Adrenal gland (tissue), 5 donors: ENCODE results near the gene ALAD.
A peak's percentile ranks its signal among the peaks of the same experiment; 100 is the strongest.

ENCODE experiments used
- CTCF ChIP-seq, 6 experiments: fragments of 450-650 bp in 4 of 6; fragments of 200-600 bp in 2 of 6; sonication (generic) in 1 of 6; IDR thresholded peaks; 1 replicate in 5 of 6; 2 replicates in 1 of 6; pipeline versions ENCODE4 v1.5.1 to v1.8.0; 2016 to 2021; ENCODE audit warnings: antibody characterized with exemption in 6 of 6, mild to moderate bottlenecking in 2 of 6, moderate library complexity in 1 of 6
- POLR2A ChIP-seq, 2 donors: fragments of 450-650 bp; IDR thresholded peaks; one replicate each; pipeline ENCODE4 v1.6.1; 2017; ENCODE audit warnings: antibody characterized with exemption in 2 of 2, mild to moderate bottlenecking in 2 of 2, moderate library complexity in 1 of 2
- donor health status: DM: no; HTN: no; CAD: no.

GRCh38 chr9:113410207-113410864, 9.3 kb upstream of the ALAD start, which contains the start of the genes C9orf43 and POLE3:
- peak; percentile 75 to 91 for TF ChIP-seq POLR2A (IDR thresholded peaks at IDR 0.05)
- peak in 2 of 6 experiments; percentile 8 to 18 for TF ChIP-seq CTCF (IDR thresholded peaks at IDR 0.05)
